Ovary (tissue), 9 donors: Measurements from ENCODE around the gene SLC4A2. TPM values are rescaled to one million over a fixed set of nuclear protein-coding genes. Genes with fewer than 3 reads are reported as not detected.
A peak's percentile ranks its signal among the peaks of the same experiment; 100 is the strongest.

ENCODE experiments used
- DNase-seq, 5 donors: peaks; one replicate each; pipeline ENCODE4 v3.0.0-alpha.2; 2019 to 2020
- H3K27ac ChIP-seq, 2 donors: fragments of 200-600 bp; one replicate each; pipeline versions ENCODE4 v1.5.1 to v1.8.0; 2019 to 2022
- H3K27me3 ChIP-seq: fragments of 200-600 bp; one replicate; pipeline ENCODE4 v1.8.0; 2022
- H3K36me3 ChIP-seq: fragments of 200-600 bp; sonication (generic); one replicate; pipeline ENCODE4 v1.5.1; 2019
- H3K4me1 ChIP-seq: one replicate; pipeline ENCODE4 v1.8.1; 2013; ENCODE audit warnings: mild to moderate bottlenecking, moderate library complexity; ENCODE audit not compliant: insufficient read depth
- H3K4me3 ChIP-seq: fragments of 200-600 bp; sonication (generic); one replicate; pipeline ENCODE4 v1.5.1; 2017
- H3K9me3 ChIP-seq, 2 donors: fragments of 200-600 bp in 1 of 2; sonication (generic) in 1 of 2; one replicate each; pipeline versions ENCODE4 v1.5.1 to v1.8.1; 2013 to 2019; ENCODE audit warnings: mild to moderate bottlenecking in 1 of 2, moderate library complexity in 1 of 2
- CTCF ChIP-seq, 3 donors: fragments of 450-650 bp in 2 of 3; fragments of 200-600 bp in 1 of 3; IDR thresholded peaks; one replicate each; pipeline versions ENCODE4 v1.5.1 to v1.8.0; 2016 to 2022; ENCODE audit warnings: antibody characterized with exemption in 3 of 3, mild to moderate bottlenecking in 1 of 3
- EP300 ChIP-seq: sonication (generic); formaldehyde crosslinking; IDR thresholded peaks from one replicate; pipeline ENCODE4 v1.6.1; 2017; ENCODE audit warnings: antibody characterized with exemption
- POLR2A ChIP-seq: fragments of 450-650 bp; IDR thresholded peaks from one replicate; pipeline ENCODE4 v1.6.1; 2017; ENCODE audit warnings: antibody characterized with exemption, mild to moderate bottlenecking, moderate library complexity
- WGBS, 3 donors: extraction: QIAGEN DNeasy Blood & Tissue Kit in 1 of 3; methylation state at CpG; one replicate each; pipeline versions ENCODE4 v1.1.5 to v1.1.7; 2013 to 2017; 5-methylcytosine and 5-hydroxymethylcytosine counted together
- intact Hi-C, 4 donors: fragments of 100-400 bp; cut with DNase I; formaldehyde crosslinking; loops; one replicate each; pipeline versions ENCODE4 v1.11.0 to v1.15.1; 2022 to 2023
- polyA plus RNA-seq, 2 donors: library from polyadenylated mRNA; stranded (reverse); fragments of 200-250 nt in 1 of 2; fragments of 350-450 nt in 1 of 2; fragmentation: Illumina TruSeq in 1 of 2; extraction: RNeasy Lipid Tissue Mini Kit (QIAGEN cat#74804) in 1 of 2; gene quantifications; one replicate each; pipeline ENCODE4 v1.2.3, GENCODE V29; 2013 to 2014
- total RNA-seq, 7 donors: library from RNA; depleted of rRNA in 2 of 7; stranded (reverse); fragments of >200 nt in 2 of 7; fragmentation: NEBNext Ultra II Directional in 3 of 7; extraction: Animal tissue kit (Norgen Biotek cat#: 25700) in 3 of 7; gene quantifications; one replicate each; pipeline versions ENCODE4 v1.1.0 to v1.2.4, GENCODE V29; 2016 to 2023
- donor health status: DM: no; HTN: no; CAD: no; lungs with moderate emphysema.
- donor health status: DM: no; HTN: no; CAD: no.
- donor health status: Bipolar disorder and iron deficiency.
- donor health status: DM: yes; HTN: yes; CAD: no.
- donor health status: DM: no; HTN: no; CAD: no.
- donor health status: DM: yes; HTN: yes; CAD: no.

SLC4A2 gene
- total and polyA plus RNA-seq, 9 donors = 10.5 to 127 (median 94.3) TPM

GRCh38 chr7:151047976-151048815 is 11.2 kb upstream of the SLC4A2 start, which contains the start of gene ASIC3:
TSS of gene ASIC3 (plus strand) at chr7:151048531. CDS start at chr7:151048886, 355 bp downstream.
- WGBS, 3 donors = 60 to 70% (median 67%) methylated on average over 22 of the region's 22 CpGs
- Histone ChIP-seq H3K36me3 (no peaks in the 10 kb centered on the region), H3K9me3 (no peaks in the 10 kb centered on the region), H3K27ac (no peak within 1 kb of the TSS), H3K4me3 (no peak within 1 kb of the TSS), H3K4me1 (peaks cover 3% of the 10 kb centered on the region), H3K27me3 (no peaks in the 10 kb centered on the region)
- no peak for DNase-seq
- intact Hi-C loops = no loop called here
- TF ChIP-seq CTCF (IDR thresholded peaks at IDR 0.05) = no peak
- TF ChIP-seq EP300 = no peak
- TF ChIP-seq POLR2A = no peak

DNA sequence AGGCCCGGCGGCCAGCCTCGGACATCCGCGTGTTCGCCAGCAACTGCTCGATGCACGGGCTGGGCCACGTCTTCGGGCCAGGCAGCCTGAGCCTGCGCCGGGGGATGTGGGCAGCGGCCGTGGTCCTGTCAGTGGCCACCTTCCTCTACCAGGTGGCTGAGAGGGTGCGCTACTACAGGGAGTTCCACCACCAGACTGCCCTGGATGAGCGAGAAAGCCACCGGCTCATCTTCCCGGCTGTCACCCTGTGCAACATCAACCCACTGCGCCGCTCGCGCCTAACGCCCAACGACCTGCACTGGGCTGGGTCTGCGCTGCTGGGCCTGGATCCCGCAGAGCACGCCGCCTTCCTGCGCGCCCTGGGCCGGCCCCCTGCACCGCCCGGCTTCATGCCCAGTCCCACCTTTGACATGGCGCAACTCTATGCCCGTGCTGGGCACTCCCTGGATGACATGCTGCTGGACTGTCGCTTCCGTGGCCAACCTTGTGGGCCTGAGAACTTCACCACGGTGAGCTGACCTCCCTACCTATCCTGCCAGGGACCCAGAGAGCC is 10.4 kb upstream of the SLC4A2 start:
- Histone ChIP-seq H3K27ac (no peak overlapping the region), H3K9me3 (no peaks in the 10 kb centered on the region), H3K27me3 (no peaks in the 10 kb centered on the region), H3K4me1 (peaks cover 3% of the 10 kb centered on the region), H3K4me3 (no peak overlapping the region), H3K36me3 (no peaks in the 10 kb centered on the region)
- intact Hi-C loops = no loop called here
- WGBS, 3 donors = 82 to 89% (median 87%) methylated on average over 38 of the region's 38 CpGs
- TF ChIP-seq EP300 (no peak), CTCF (IDR thresholded peaks at IDR 0.05) (no peak), POLR2A (no peak)
- DNase-seq = no peak

DNA sequence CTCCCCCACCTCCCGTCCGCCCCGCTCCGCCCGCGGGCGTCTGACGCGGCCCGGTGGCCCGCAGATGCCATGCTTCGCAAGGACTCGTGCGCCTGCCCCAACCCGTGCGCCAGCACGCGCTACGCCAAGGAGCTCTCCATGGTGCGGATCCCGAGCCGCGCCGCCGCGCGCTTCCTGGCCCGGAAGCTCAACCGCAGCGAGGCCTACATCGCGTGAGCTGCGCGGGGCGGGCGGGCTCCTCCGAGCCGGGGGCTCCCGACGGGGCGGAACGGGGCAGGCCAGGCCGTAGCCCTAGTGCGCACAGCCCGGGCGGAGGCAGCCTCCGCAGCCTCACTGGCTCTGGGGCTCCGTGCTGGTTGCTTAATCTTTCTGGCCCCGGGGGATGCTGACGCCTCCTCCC is 8.3 kb upstream of the SLC4A2 start:
- 0 to 1% (median 1%) methylated on average over 34 to 50 of the region's 50 CpGs for WGBS, 3 donors

DNA sequence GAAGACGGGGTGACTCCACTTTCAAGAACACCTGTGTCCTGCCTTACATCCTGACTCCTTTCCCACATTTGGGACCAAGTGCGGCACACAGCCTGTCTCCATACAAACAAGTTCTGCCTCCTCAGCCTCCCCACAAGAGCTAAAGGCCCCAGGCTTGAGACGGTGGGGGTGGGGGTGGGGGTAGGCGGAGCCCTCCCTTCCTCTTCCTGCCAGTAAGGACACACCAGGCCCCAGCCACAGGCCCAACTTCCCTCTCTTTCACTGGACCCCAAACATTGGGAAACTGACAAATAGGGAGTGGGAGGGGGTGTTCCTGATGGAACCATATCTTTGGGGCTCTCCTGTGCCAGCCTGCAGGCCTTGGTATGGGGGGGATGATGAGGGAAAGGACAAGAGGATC is 6.3 kb upstream of the SLC4A2 start:
- 72 to 81% (median 80%) methylated on average over 4 of the region's 4 CpGs for WGBS, 3 donors
- no peaks in the 10 kb centered on the region for H3K9me3 ChIP-seq
- peaks cover 6% of the 10 kb centered on the region for H3K4me1 ChIP-seq
- no peaks in the 10 kb centered on the region for H3K27me3 ChIP-seq
- H3K36me3 ChIP-seq = no peaks in the 10 kb centered on the region
- TF ChIP-seq EP300 (no peak), CTCF (IDR thresholded peaks at IDR 0.05) (no peak), POLR2A (no peak)
- intact Hi-C loops = no loop called here
- no peak overlapping the region for H3K4me3 ChIP-seq
- no peak overlapping the region for H3K27ac ChIP-seq
- DNase-seq = no peak

More for the DNA sequence above, 8.3 kb upstream of the SLC4A2 start:
- no peak overlapping the region for H3K27ac ChIP-seq
- no peaks in the 10 kb centered on the region for H3K36me3 ChIP-seq
- TF ChIP-seq EP300 (no peak), POLR2A (no peak), CTCF (IDR thresholded peaks at IDR 0.05) (no peak)
- H3K4me1 ChIP-seq = peaks cover 3% of the 10 kb centered on the region
- no peaks in the 10 kb centered on the region for H3K27me3 ChIP-seq
- no peak overlapping the region for H3K4me3 ChIP-seq
- DNase-seq = peak; percentile 60 to 83 (median 69)
- no peaks in the 10 kb centered on the region for H3K9me3 ChIP-seq
- intact Hi-C loops = no loop called here
